Gastroesophageal sphincter (tissue), 4 donors: ENCODE measurements around the gene SCD5. TPM values are rescaled to one million over a fixed set of nuclear protein-coding genes. Genes with fewer than 3 reads are reported as not detected.

Source experiments
- ATAC-seq: fragments of 150-250 bp; one replicate; pipeline ENCODE4 v1.9.1; 2016; ENCODE audit warnings: mild to moderate bottlenecking, moderate library complexity
- H3K27ac ChIP-seq, 4 donors: fragments of 200-600 bp; sonication (generic) in 3 of 4; 1 replicate in 3 of 4; 2 replicates in 1 of 4; pipeline ENCODE4 v1.5.1; 2016 to 2019
- H3K27me3 ChIP-seq: fragments of 200-600 bp; sonication (generic); one replicate; pipeline ENCODE4 v1.5.1; 2019
- H3K36me3 ChIP-seq, 2 donors: fragments of 200-600 bp; sonication (generic); one replicate each; pipeline ENCODE4 v1.5.1; 2019; ENCODE audit warnings: control low read depth in 1 of 2
- H3K4me1 ChIP-seq, 3 donors: fragments of 200-600 bp; sonication (generic); 1 replicate in 2 of 3; 2 replicates in 1 of 3; pipeline ENCODE4 v1.5.1; 2016 to 2019; ENCODE audit warnings: control low read depth in 2 of 3
- H3K4me3 ChIP-seq, 2 donors: fragments of 200-600 bp; sonication (generic); one replicate each; pipeline ENCODE4 v1.5.1; 2019; ENCODE audit warnings: mild to moderate bottlenecking in 1 of 2, moderate library complexity in 1 of 2
- H3K9me3 ChIP-seq, 3 donors: fragments of 200-600 bp; sonication (generic); one replicate each; pipeline ENCODE4 v1.5.1; 2017 to 2019; ENCODE audit warnings: control low read depth in 2 of 3
- CTCF ChIP-seq, 4 experiments: fragments of 200-600 bp in 2 of 4; fragments of 450-650 bp in 2 of 4; sonication (generic) in 1 of 4; IDR thresholded peaks; one replicate each; pipeline ENCODE4 v1.5.1; 2017 to 2019; ENCODE audit warnings: antibody characterized with exemption in 4 of 4, mild to moderate bottlenecking in 2 of 4, moderate library complexity in 2 of 4
- EP300 ChIP-seq: sonication (generic); formaldehyde crosslinking; IDR thresholded peaks from one replicate; pipeline ENCODE4 v1.6.1; 2017; ENCODE audit warnings: antibody characterized with exemption, mild to moderate bottlenecking
- POLR2A ChIP-seq, 2 donors: fragments of 450-650 bp; IDR thresholded peaks; one replicate each; pipeline ENCODE4 v1.6.1; 2017; ENCODE audit warnings: antibody characterized with exemption in 2 of 2, mild to moderate bottlenecking in 2 of 2, moderate library complexity in 1 of 2
- POLR2AphosphoS5 ChIP-seq: sonication (generic); formaldehyde crosslinking; IDR thresholded peaks from one replicate; pipeline ENCODE4 v1.6.1; 2017; ENCODE audit warnings: antibody characterized with exemption
- WGBS, 2 donors: methylation state at CpG; one replicate each; pipeline ENCODE4 v1.1.5; 2018; ENCODE audit warnings: low coverage in 1 of 2; 5-methylcytosine and 5-hydroxymethylcytosine counted together
- total RNA-seq, 4 donors: library from RNA; depleted of rRNA; stranded (reverse); fragments of >200 nt; gene quantifications; one replicate each; pipeline ENCODE4 v1.1.0, GENCODE V29; 2016

SCD5 gene
- total RNA-seq, 4 donors from 2014 or later = 15.5 to 21.8 (median 20.3) TPM

GRCh38 chr4:82710197-82710929 is 88.2 kb downstream of the SCD5 start:
- ATAC-seq = no peak
- H3K4me3 ChIP-seq = no peak overlapping the region
- TF ChIP-seq CTCF (IDR thresholded peaks at IDR 0.05) (no peak), EP300 (no peak), POLR2A (IDR thresholded peaks at IDR 0.05) (no peak), POLR2AphosphoS5 (no peak)
- peaks cover 0 to 9% (median 2%) of the 10 kb centered on the region in 3 donors for H3K4me1 ChIP-seq
- H3K27ac ChIP-seq = no peak overlapping the region
- H3K27me3 ChIP-seq = no peaks in the 10 kb centered on the region
- no peaks in the 10 kb centered on the region for H3K9me3 ChIP-seq
- no peaks in the 10 kb centered on the region for H3K36me3 ChIP-seq
- 58 to 100% methylated on average over 1 to 2 of the region's 4 CpGs for WGBS, 2 donors

GRCh38 chr4:82708982-82709381 is 89.6 kb downstream of the SCD5 start:
- Histone ChIP-seq H3K27me3 (no peaks in the 10 kb centered on the region), H3K9me3 (no peaks in the 10 kb centered on the region), H3K4me3 (no peak overlapping the region), H3K4me1 (peaks cover 0 to 9% (median 2%) of the 10 kb centered on the region in 3 donors), H3K27ac (no peak overlapping the region), H3K36me3 (peaks cover 0 to 3% of the 10 kb centered on the region in 2 donors)
- 71 to 80% methylated on average over 1 of the region's 1 CpG for WGBS, 2 donors
- no peak for TF ChIP-seq EP300
- no peak for TF ChIP-seq POLR2AphosphoS5
- no peak for TF ChIP-seq POLR2A (IDR thresholded peaks at IDR 0.05)
- TF ChIP-seq CTCF (IDR thresholded peaks at IDR 0.05) = no peak
- no peak for ATAC-seq

- 55 to 69% methylated on average over 2 of the region's 3 CpGs for WGBS, 2 donors
- Histone ChIP-seq H3K27ac (peak overlapping the region in 2 of 4 donors; percentile 17 to 37), H3K4me3 (no peak overlapping the region), H3K9me3 (no peaks in the 10 kb centered on the region), H3K4me1 (peaks cover 0 to 9% (median 2%) of the 10 kb centered on the region in 3 donors), H3K36me3 (peaks cover 0 to 7% of the 10 kb centered on the region in 2 donors), H3K27me3 (no peaks in the 10 kb centered on the region)
- TF ChIP-seq EP300 (no peak), CTCF (IDR thresholded peaks at IDR 0.05) (no peak), POLR2A (IDR thresholded peaks at IDR 0.05) (no peak), POLR2AphosphoS5 (no peak)
- peak; percentile 77 for ATAC-seq
These were observed 92.1 kb downstream of the SCD5 start for GRCh38 chr4:82706349-82707000.

- H3K27me3 ChIP-seq = no peaks in the 10 kb centered on the region
- ATAC-seq = no peak
- no peak overlapping the region for H3K27ac ChIP-seq
- no peak overlapping the region for H3K4me3 ChIP-seq
- TF ChIP-seq POLR2A (IDR thresholded peaks at IDR 0.05) = no peak
- TF ChIP-seq EP300 = no peak
- no peak for TF ChIP-seq POLR2AphosphoS5
- no peak for TF ChIP-seq CTCF (IDR thresholded peaks at IDR 0.05)
- no peaks in the 10 kb centered on the region for H3K9me3 ChIP-seq
- H3K4me1 ChIP-seq = peaks cover 0 to 9% (median 2%) of the 10 kb centered on the region in 3 donors
- H3K36me3 ChIP-seq = peaks cover 0 to 7% of the 10 kb centered on the region in 2 donors
- WGBS, 2 donors = 55 to 88% methylated on average over 1 of the region's 1 CpG
These were observed 92.7 kb downstream of the SCD5 start for GRCh38 chr4:82705928-82706300.
